Stimulated activated CD8-positive, alpha-beta memory T cell treated with anti-CD3 and anti-CD28 coated beads, Interleukin-7, amount 100 ng/mL, for 48 hours (primary cell): Measurements from ENCODE around the gene SPACA5.
"Not testable (repeated sequence)": the region's sequence is repeated elsewhere in the genome, so short reads cannot be mapped to it uniquely, and the experiment has no call there.

Source experiments
- DNase-seq, 2 donors: peaks; one replicate each; pipeline ENCODE4 v3.0.0-alpha.2; 2020; ENCODE audit warnings: low read depth in 1 of 2; ENCODE audit errors: extremely low read depth in 1 of 2

SPACA5 gene

GRCh38 chrX:48006688-48007087, at the start of gene SPACA5:
Gene SPACA5, plus strand, starts transcription at chrX:48006988. Its CDS starts 815 bp downstream, at chrX:48007803.
- DNase-seq, result not testable (repeated sequence)

- DNase-seq, result not testable (repeated sequence)
Measured at GRCh38 chrX:47958206-47958605, 48.6 kb upstream of the SPACA5 start.

- no peak for DNase-seq
Measured at GRCh38 chrX:47958761-47959342, 47.9 kb upstream of the SPACA5 start.

- DNase-seq, result no peak
Measured at GRCh38 chrX:47960406-47960805, 46.4 kb upstream of the SPACA5 start.

GRCh38 chrX:47961830-47962229, 45.0 kb upstream of the SPACA5 start:
- not testable (repeated sequence) for DNase-seq

GRCh38 chrX:47965526-47965925, 41.3 kb upstream of the SPACA5 start:
- not testable (repeated sequence) for DNase-seq

GRCh38 chrX:47973235-47973634, 33.6 kb upstream of the SPACA5 start:
- DNase-seq, result no peak

GRCh38 chrX:47976254-47977151, 30.3 kb upstream of the SPACA5 start:
- no peak for DNase-seq

- no peak for DNase-seq
Measured at GRCh38 chrX:47991263-47992094, 15.3 kb upstream of the SPACA5 start.

- DNase-seq, result no peak
Measured at GRCh38 chrX:47992095-47992380, 14.8 kb upstream of the SPACA5 start.

GRCh38 chrX:47992669-47993068, 14.1 kb upstream of the SPACA5 start:
- no peak for DNase-seq

- DNase-seq, result no peak
Measured at GRCh38 chrX:48001260-48001659, 5.5 kb upstream of the SPACA5 start.

- DNase-seq, result no peak
Measured at GRCh38 chrX:48002319-48002718, 4.5 kb upstream of the SPACA5 start.

GRCh38 chrX:48002929-48003328, 3.9 kb upstream of the SPACA5 start:
- no peak for DNase-seq

GRCh38 chrX:48003367-48003757, 3.4 kb upstream of the SPACA5 start:
- DNase-seq, result no peak

- DNase-seq, result peak; percentile 74 to 88
Measured at GRCh38 chrX:48003758-48004457, 2.9 kb upstream of the SPACA5 start, which contains the start of gene ZNF182. Gene ZNF182, minus strand, starts transcription at chrX:48003989. Its CDS starts 1,380 bp downstream, at chrX:48002609.

GRCh38 chrX:48009445-48009960, 2.7 kb downstream of the SPACA5 start:
- DNase-seq, result not testable (repeated sequence)

- DNase-seq, result not testable (repeated sequence)
Measured at GRCh38 chrX:48016583-48017310, 10.0 kb downstream of the SPACA5 start.

- not testable (repeated sequence) for DNase-seq
Measured at GRCh38 chrX:48019892-48020291, 13.1 kb downstream of the SPACA5 start.

GRCh38 chrX:48020472-48020871, 13.7 kb downstream of the SPACA5 start:
- peak in 1 of 2 donors; percentile 24 for DNase-seq
